HG03139 (cell line): ENCODE data around the gene NDUFS7.
A peak's percentile ranks its signal among the peaks of the same experiment; 100 is the strongest.

Experiments
- ATAC-seq: cut with Tn5 transposase; IDR thresholded peaks from one replicate; pipeline ENCODE4 v1.9.1; 2021; ENCODE audit not compliant: unreplicated experiment

The NDUFS7 gene

DNA sequence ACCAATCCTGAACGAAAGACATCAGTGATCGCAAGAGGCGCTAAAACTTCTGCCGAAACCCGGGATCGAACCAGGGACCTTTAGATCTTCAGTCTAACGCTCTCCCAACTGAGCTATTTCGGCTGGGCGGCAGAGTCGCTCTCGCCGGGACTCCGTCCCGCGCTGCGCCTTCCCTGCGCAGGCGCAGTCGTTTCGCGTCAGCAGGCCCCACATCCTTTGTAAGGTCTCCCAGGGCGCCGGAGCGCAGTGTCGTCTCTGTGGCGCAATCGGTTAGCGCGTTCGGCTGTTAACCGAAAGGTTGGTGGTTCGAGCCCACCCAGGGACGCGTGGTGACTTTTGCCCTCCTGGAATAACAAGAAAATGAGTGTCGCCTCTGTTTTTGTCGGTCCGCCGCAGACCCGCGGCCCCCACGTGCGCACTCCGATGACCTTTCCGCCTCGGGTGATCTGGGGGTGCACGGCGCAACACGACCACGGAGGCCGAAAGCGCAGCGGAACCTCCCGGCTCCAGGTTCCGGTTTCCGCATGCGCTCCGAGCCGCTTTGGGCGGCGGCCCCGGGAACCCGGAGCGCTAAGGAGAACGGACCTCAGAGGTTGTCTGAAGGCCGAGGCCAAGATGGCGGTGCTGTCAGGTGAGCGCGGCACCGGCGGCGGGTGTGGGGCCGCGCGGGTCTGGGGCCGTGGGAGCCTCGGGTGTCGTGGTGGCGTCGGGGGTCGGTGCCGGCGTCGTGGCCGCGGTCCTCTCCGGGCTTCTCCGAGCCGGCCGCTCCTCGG, at the start of gene NDUFS7:
NDUFS7 (plus strand) TSS at position 596 of the 773 bp plus-strand sequence; CDS start at position 616, 20 bp downstream.
- ATAC-seq = peak; percentile 71

GRCh38 chr19:1336079-1336684, 47.5 kb upstream of the NDUFS7 start:
- no peak for ATAC-seq

GRCh38 chr19:1340681-1341469, 42.8 kb upstream of the NDUFS7 start:
- no peak for ATAC-seq

DNA sequence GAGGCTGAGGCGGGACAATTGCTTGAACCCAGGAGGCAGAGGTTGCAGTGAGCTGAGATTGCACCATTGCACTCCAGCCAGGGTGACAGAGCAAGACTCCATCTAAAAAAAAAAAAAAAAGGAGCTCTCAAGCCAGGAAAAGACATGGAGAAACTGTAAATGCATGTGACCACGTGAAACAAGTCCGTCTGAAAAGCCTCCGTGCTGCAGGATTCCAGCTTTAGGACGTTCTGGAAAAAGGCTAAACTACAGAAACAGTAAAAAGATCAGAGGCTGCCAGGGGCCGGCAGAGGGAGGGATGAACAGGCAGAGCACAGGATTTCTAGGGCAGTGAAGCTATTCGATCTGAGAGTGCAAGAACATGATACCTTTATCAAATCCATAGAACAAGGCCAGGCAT, 40.7 kb upstream of the NDUFS7 start:
- ATAC-seq = no peak

- no peak for ATAC-seq
Measured at GRCh38 chr19:1349211-1349610, 34.5 kb upstream of the NDUFS7 start.

- ATAC-seq = no peak
Measured at GRCh38 chr19:1350867-1351266, 32.8 kb upstream of the NDUFS7 start.

DNA sequence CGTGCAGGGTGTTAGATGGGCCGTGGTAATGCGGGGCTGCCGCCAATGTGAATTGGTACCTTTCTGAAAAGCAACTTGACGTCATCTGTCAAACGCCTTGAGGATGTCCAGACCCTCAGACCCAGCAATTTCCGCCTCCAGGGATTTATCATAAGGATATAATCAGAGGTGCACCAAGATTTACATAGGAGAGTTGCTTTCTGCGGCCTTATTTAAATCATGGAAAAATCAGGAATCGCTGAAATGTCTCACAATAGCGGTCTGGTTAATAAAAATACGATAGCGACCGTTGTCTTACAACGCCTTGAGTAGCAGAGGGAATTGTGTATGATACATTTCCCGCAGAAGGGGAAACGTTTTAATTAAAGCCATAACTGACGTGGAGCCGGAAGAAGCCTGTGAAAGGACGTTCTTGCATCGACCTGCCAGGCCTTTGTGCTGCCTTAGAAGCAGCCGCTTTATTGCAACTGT, 32.3 kb upstream of the NDUFS7 start:
- no peak for ATAC-seq

- no peak for ATAC-seq
Measured at GRCh38 chr19:1353144-1353543, 30.6 kb upstream of the NDUFS7 start.

DNA sequence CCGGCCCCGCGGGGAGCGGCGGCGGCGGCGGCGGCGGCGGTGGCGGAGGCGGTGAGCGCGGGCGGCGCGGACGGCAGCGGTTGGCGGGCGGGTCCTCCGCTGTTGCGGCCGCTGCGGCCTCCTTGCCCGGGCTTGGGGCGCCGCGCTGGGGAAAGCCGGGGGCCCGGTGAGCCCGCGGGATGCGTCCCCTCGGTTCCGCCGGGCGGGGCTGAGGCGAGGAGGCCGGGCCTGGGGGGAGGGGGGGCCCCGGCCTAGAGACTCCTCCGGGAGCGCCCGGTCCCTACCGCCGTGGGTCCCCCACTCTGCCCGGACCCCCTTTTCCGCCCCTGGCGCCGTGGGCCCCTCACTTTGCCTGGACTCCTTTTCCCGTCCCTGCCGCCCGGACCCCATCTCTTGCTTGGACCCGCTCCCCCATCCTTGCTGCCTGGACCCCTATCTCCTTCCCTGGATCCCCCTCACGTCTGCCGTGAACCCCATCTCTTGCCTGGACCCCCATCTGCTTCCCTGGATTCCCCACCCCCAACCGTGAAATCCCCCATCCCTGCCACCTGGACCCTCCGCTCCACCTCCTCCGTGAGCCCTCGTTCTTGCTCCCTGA, 28.6 kb upstream of the NDUFS7 start:
- ATAC-seq = no peak

DNA sequence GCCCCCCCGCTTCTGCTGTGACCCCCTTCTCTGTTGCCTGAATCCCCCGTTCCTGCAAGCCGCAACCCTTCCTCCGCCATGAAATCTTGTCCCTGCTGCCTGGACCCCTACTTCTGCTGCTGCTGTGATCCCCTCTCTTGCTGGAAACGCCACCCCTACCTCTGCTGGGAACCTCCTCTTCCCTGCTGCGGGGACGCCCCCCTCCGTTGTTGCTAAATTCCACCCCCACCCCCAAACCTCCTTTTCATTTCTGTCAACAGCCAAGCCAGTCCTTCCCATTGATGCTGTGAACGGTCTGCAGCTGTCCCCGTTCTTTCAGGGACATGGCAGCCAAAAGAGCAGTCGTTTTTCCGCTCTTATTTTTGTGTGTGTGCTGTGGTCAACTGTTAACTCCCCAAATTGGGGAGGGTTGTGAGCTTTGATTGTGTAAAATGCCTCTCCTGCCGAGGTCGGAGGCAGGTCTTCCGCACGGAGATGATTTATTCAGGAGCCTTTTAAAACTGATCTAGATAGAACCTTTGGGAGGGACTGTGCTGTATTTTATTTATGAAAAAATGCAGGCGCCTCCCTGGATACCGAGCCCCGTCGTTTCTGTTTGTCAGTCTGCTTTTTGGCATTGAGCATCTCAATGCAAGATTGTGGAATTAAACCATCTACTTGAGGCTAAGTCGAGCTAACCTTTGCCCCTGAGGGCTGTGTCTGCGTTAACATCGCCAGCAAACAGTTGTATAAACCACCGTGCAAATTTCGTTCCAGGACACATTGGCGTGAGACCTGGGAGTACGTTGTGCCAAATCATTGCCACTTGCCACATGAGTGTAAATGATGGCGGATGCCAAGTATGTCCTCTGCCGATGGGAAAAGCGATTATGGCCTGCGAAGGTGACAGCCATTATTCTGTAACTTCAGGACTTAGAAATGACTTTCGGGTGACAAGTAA, 27.9 kb upstream of the NDUFS7 start:
- ATAC-seq = no peak

GRCh38 chr19:1356508-1356865, 27.2 kb upstream of the NDUFS7 start:
- no peak for ATAC-seq

GRCh38 chr19:1357531-1358109, 26.1 kb upstream of the NDUFS7 start:
- no peak for ATAC-seq

DNA sequence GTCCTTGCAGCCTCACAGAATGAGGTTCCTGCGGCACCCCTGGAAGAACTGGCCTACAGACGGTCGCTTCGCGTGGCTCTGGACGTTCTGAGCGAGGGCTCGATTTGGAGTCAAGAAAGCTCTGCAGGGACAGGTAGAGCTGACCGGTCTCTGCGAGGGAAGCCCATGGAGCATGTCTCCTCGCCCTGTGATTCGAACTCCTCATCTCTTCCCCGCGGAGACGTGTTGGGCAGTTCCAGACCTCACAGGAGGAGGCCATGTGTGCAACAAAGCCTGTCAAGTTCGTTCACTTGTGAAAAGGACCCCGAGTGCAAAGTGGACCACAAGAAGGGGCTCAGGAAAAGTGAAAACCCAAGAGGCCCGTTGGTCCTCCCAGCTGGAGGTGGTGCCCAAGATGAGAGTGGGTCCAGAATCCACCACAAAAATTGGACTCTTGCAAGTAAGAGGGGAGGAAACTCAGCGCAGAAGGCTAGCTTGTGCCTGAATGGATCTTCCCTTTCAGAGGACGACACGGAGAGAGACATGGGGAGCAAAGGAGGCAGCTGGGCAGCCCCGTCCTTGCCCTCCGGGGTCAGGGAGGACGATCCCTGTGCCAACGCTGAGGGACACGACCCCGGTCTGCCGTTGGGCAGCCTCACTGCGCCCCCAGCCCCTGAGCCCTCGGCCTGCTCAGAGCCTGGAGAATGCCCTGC, 23.4 kb upstream of the NDUFS7 start:
- ATAC-seq = no peak

- ATAC-seq = no peak
Measured at GRCh38 chr19:1360818-1361461, 22.8 kb upstream of the NDUFS7 start.

DNA sequence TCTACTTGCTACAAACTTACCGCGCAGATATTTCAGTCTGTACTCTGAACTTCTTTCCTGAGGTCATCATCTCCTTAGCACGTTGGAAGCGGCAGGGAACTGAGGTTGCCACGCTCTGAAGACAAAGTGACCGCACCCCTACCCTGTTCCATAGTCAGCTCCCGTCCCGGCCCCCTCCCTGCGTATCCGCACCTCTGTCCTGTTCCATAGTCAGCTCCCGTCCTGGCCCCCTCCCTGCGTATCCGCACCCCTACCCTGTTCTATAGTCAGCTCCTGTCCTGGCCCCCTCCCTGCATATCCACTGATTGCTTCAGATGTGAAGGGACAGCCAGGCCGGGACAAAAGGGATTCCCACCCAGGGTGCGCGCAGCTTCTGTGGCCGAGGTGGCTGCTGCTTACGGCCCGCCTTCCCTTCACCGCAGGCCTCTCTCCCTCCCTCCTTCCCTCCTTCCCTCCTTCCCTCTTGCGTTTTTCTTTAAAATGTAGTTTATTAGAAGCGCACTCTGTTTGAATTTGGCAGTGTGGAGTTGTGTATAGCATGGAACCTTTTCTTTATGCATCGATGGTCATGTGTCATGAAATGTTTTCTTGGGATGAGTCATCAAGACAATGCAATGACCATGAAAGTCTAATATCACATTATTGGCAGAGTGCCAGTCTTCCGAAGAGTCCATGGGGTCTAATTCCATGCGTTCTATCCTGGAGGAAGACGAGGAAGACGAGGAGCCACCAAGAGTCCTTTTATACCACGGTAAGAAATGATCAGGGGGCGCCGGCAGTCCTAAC, 21.9 kb upstream of the NDUFS7 start:
- no peak for ATAC-seq

- no peak for ATAC-seq
Measured at GRCh38 chr19:1362387-1363257, 21.1 kb upstream of the NDUFS7 start.

DNA sequence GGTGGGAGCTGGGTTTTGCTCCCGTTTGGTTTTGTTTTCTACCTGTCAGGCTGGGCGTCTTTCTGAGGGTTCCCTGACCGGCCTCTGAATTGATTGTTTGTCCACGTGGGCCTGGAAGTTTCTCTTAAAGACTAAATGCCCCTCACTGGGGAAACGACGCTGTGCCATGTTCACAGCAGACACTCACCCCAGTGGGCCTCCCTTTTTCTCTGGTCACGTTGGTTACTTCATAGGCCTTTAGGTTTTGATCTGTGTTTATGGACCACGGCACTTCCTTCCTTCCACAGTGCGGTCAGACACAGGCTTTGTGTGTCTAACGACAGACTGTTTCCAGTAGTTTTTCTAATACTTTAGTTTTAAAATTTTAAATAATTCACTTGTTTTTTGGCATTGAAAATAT, 20.1 kb upstream of the NDUFS7 start:
- no peak for ATAC-seq
